NCI-H345 (cell line): ENCODE results near the gene GALNT14.

Experiments
- DNase-seq: peaks from one replicate; lab custom pipeline; 2025; lab: John Stamatoyannopoulos, UW

GALNT14 gene

GRCh38 chr2:31086590-31086989, 51.6 kb downstream of the GALNT14 start:
- DNase-seq: no peak

DNA sequence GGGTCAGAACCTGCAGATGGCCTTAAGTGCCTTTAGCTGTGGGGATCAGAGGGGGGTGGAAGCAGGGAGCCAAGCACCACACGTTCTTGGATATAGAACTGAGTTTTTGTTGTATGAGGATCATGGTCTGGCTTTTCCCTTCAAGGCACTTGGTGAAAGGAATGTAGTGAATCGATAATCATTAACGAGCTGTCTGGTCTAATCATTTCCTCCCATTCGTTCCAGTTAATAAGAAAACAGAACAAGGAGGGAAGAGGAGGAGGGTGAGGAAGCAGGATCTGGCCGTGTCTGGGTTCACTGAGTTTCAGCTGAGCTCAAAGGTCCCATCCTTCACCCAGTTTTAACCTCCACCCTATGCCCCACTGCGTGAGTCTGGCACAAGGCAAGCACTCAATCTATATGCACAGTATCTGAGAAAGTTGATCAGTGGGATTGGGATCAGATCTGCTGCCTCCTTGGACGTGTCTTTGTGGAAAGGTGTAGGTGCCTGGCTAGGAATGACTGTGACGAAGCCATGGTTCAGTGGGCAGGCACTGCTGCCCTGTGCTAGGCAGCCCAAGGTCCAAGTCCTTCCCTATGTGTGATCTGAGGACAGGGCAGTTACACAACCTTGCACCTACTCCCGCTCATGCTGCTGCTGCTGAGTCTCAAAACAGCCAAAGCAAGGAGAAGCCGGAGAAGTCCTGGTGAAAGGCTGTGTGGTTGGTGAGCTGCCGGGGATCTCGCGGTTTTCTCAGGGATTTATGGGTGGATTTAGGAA, 54.8 kb downstream of the GALNT14 start:
- DNase-seq: no peak

DNA sequence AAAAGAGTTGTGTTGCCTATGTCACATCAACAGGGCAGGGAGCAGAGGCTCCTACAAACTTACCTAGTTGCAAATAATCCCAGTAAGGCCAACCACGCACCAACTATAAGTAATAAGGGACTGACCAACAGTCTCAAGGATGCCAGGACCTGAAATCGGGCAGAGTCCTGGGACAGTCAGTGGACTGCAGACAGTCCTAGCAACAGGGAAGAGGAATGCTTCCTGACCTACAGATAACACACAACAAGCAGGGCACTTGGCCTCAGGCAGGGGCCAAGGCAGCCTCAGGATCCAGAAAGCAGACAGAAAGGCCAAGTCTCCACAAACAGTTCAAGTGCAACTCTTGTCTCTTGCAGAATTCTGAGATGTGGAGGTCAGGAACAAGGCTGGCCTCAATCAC, 56.2 kb downstream of the GALNT14 start:
- no peak for DNase-seq

DNA sequence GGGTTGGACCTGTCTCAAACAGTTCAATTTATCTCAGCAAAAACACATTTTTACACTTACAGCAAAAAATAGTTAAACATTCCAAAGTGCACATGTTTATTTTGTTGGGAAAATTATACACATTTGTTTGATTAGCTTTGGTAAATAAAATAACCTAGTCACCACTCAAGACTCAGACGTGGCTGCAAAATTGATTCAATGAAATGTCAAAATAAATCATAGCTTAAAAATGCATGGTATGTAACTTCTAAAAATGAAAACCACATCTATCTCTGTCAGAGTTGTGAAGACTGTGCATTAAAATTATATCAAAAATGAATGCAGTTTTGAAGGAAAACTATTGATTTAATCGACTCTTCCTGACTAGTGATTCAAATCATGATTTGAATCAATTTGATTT, 56.7 kb downstream of the GALNT14 start:
- DNase-seq: no peak

DNA sequence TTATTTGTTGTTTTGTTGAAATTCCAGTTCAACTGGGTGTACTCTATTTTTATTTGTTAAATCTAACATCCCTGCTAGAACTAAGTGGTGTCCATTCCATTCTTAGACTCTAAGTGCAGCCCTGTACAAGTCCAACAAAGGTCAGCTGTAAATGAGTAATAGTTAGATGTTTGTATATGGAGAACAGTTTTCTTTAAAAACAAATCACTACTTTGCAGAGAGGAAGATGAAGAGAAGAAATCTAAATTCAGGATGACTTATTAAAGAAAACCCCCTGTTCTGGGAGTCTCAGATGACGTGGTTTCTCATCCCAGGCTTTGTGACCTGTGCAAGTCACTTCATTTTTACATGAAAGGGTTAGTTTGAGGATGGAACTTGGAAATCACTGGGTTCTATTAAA, 57.9 kb downstream of the GALNT14 start:
- DNase-seq: no peak

- DNase-seq: no peak
Measured at GRCh38 chr2:31079665-31080064, 58.6 kb downstream of the GALNT14 start.

DNA sequence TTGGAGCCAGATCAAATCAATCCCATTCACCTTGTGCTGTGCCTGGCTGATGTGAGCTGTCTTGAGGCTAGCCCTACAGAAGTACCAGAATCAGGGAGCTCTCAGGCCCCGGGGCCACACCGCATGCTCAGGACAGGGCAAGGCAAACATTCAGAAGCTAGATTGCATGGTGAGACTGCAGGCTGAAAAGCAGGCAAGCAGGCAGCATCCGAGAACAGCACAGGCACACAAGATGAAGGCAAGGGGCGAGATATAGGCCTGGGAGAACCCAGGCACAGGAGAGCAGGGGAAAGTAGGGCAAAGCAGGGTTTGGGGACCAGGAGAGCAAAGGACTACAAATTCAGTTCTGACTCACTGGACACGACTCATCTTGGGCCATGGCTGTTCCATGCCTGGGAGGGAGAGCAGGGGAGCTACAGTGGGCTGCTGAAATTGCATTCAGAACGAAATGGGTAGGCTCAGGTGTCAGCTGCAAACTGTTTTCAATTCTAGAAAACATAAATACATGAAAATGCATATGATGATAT, 59.6 kb downstream of the GALNT14 start:
- DNase-seq: no peak

GRCh38 chr2:31078011-31078410, 60.2 kb downstream of the GALNT14 start:
- DNase-seq: no peak

- DNase-seq: no peak
Measured at GRCh38 chr2:31075941-31076590, 62.2 kb downstream of the GALNT14 start.

DNA sequence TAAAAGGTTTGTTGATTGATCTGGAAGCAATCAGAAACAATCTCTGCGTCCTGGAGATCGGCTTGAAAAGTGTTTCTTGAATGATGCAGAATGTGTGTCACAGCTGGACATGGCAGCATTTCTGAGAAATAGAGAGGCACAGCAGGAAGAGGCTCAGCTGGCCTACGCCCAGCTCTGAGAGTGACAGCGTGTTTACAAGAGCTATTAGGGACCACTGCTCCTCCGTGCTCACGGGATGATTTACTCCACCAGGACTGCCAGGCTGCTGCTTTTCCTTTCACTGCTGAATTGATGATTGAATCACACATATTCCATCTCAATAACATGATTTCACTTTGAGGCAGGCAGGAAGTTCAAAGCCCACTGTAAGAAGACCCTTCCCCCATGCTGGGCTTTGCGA, 62.8 kb downstream of the GALNT14 start:
- DNase-seq: peak; percentile 64

DNA sequence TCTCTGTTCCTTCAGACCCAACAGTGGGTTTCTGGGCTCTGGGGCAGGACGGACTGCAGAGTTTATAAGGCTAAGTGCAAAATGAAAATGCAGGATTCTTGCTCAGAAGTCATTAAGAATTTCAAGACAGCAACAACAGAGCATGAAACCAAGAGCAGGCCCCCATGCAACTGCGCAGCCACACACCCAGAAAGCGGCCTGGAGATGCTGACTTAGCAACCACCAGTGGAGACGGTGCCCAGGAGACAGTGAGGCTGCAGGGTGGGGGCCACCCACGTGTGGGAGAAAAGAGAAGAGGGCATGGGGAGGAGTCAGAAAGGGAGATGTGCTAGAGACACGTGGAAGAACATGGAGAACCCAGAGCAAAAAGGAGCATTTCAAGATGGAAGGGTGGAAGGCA, 66.5 kb downstream of the GALNT14 start:
- DNase-seq: no peak

DNA sequence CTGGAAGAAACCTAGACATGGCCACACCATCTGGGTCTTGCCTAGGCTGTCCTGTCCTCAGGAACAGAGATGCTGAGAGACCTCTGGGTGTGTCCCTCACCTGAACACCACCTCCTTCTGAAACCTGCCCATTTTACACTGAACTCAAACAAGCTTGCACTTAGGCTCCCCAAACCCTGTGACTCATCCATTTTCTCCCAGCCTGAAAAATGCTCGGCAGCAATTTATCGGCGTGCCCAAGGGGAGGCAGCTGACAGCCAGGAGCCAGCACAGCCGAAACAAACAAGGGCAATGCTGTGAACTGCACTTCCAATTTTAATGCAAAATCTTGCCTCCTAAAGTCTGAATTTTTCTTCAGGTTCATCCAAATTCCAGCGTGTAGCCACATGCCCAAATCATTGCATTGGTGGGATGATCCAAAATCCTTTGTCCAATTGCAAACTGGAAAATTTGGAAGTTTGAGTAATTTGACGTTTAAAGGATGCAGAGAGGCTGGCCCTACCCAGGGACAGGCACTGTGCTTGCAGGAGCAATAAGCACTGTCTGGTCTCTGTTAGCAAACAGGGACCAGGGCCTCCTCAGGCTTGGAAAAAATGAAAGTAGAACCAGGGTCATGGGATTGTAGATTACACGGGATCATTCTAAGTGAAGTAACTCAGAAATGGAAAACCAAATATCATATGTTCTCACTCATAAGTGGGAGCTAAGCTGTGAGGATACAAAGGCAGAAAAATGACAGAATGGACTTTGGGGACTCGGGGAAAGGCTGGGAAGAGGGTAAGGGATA, 67.7 kb downstream of the GALNT14 start:
- no peak for DNase-seq

GRCh38 chr2:31069643-31070325, 68.5 kb downstream of the GALNT14 start:
- no peak for DNase-seq

DNA sequence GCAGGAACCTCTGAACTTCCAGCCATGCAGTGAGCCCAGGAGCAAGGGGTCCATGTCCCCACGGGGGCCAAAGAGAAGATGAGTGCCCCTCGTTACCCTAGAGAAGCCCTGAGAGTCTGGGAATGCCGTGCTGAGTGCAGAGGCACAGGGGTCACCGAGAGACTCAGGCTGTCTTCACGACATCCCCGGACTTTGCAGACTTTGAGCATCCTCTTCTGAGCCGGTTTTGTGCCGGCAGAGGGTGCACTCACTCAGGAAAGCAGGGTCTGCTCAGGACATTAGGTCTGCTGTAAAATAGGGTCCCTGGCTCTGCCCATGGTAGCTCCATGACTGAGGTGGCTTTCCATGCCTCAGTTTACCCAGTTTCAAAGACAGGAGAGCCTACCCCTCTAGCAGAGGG, 71.0 kb downstream of the GALNT14 start:
- no peak for DNase-seq

DNA sequence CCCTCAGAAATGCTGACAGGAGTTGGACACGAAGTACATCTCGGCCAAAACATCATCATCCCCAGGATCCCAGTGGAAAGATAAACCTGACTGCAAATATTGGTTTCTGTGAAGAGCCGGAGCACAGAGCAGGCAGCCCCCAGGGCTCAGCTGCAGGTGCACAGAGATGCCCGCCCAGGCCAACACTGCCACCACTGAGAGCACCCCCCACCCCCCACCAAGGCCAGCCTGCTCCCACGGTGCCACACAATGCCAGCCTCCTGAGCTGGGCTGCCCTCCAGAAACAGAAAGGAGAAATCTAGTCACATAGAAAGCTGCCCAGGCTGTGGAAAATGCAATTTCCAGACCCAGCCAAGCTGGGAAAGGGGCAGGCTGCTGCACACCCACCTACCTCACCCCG, 71.7 kb downstream of the GALNT14 start:
- no peak for DNase-seq

- no peak for DNase-seq
Measured at GRCh38 chr2:31066086-31066485, 72.2 kb downstream of the GALNT14 start.

DNA sequence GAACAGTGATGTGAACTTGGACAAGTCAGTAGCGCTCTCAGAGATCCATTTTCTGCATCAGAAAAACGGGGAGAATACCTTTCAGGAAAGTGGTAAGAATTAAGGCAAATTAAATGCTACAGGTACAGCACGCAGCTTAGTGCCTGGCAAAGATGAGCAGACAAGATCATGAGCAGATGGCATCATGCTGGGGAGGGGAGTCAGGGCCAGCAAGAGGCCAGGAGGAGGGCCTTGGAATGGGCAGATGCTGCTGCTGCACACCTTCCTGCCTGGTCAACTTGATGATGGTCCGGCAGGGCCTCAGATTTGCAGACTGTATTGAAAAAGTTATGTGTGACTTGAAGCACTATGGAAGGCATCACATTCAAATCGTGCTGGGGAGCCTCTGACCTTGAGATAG, 72.9 kb downstream of the GALNT14 start:
- DNase-seq: no peak

DNA sequence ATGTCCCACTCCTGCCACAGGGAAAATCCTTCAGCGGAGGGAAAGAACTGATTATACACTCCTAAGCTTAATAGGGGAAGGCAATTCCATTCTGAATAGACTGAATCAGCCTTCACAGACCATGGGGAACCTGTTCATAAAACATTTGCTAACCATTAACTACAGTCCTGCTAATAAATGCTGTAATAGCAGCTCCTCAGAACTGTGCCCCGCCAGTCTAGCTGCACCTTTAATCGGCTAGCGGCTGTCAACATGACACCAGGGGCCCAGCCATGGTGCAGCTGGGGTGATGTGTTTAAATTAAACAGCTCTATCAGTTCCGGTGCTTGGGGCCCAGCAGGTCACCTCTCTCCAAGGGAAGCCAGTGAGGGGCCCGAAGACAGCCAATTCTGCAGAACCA, 77.8 kb downstream of the GALNT14 start:
- peak; percentile 46 for DNase-seq

GRCh38 chr2:31058096-31059035, 79.9 kb downstream of the GALNT14 start:
- DNase-seq: peak; percentile 23

DNA sequence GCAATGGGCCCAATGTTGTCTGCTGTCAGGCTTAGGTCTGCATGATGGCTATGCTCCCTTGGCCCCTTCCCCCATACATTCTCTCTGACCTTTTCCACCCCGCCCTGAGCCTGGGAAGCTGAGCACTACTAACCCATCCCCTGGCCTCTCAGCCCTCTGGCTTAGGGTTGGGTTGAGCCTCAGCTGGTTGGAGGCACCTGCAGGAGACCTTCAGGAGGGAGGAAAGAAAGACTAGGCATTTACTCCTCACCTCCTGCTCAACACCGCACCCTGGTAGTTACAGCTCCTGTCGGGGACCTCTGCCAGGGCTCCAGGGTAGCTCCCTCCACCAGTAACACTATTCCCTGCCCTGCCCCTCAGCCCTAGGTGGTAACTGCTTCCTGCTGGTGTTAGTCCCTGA, 80.5 kb downstream of the GALNT14 start:
- no peak for DNase-seq

DNA sequence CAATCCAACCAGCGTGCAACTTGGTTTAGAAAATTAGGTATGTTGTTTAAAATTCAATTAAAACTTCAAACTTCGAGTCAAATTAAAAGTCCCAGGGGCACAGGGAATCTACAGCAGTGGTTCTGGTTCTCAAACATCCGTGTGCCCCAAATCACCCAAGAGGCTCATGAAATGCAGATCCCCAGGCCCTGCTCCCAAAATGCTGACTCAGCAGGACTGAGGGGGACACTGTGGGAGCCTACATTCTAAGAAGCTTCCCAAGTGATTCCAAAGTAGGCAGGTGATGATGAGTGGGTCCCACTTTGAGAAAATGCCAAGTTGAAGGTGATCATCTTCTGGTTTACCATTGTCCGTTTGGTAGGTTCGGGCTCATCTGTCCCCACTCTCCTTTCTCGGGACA, 82.3 kb downstream of the GALNT14 start:
- DNase-seq: no peak
